Panc1 (cell line): Measurements from ENCODE around the gene COL6A2.

Experiments
- POLR2AphosphoS5 ChIP-seq: IDR thresholded peaks from 2 replicates; pipeline ENCODE4 v1.6.1; 2012; ENCODE audit warnings: mild to moderate bottlenecking, low read depth, low read length, moderate library complexity
- SIN3A ChIP-seq: IDR thresholded peaks from 2 replicates; pipeline ENCODE4 v1.6.1; 2012; ENCODE audit warnings: low read depth, mild to moderate bottlenecking, low read length, moderate library complexity, borderline replicate concordance; ENCODE audit not compliant: insufficient read depth
- TF ChIP-seq, protein P1 (sequence below): fragments of 450-650 bp; IDR thresholded peaks from 2 replicates; pipeline ENCODE4 v1.5.1; 2017; ENCODE audit warnings: mild to moderate bottlenecking

DNA sequence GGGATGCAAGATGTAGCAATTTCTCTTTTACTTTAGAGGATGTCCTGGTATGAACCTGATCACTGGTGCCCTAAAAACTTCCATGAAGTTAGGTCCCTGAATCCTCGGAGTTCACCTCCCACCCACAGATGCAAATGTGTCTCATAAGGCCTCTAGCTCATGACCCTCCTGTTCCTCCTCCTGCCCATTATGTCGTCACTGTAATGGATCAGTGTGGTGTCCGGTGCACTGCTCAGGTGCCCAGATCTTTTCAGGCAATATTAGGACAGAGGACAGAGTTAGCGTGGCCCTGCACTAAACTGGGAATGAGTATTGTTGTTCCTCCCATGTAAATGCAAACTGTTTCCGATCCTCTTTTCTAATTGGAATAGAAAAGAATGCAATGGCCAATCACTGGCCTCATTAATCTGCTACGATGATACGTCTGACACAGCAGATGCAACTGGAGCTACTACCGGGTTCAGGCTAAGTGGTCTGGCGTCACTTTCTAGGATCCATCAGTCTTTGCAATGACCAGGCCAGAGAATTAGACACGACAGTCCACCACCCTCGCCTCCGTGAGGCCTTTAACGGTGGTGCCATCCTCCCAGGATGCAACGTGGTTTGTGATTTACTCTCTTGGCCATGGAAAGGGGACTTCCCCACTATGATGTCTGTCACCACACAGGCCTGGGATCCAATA, 3.4 kb upstream of the COL6A2 start:
- no peak for TF ChIP-seq SIN3A
- TF ChIP-seq, protein P1, sequence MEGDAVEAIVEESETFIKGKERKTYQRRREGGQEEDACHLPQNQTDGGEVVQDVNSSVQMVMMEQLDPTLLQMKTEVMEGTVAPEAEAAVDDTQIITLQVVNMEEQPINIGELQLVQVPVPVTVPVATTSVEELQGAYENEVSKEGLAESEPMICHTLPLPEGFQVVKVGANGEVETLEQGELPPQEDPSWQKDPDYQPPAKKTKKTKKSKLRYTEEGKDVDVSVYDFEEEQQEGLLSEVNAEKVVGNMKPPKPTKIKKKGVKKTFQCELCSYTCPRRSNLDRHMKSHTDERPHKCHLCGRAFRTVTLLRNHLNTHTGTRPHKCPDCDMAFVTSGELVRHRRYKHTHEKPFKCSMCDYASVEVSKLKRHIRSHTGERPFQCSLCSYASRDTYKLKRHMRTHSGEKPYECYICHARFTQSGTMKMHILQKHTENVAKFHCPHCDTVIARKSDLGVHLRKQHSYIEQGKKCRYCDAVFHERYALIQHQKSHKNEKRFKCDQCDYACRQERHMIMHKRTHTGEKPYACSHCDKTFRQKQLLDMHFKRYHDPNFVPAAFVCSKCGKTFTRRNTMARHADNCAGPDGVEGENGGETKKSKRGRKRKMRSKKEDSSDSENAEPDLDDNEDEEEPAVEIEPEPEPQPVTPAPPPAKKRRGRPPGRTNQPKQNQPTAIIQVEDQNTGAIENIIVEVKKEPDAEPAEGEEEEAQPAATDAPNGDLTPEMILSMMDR = no peak
- TF ChIP-seq POLR2AphosphoS5 = no peak
